HG03039 (cell line): ENCODE results near the gene RFXANK.
A peak's percentile ranks its signal among the peaks of the same experiment; 100 is the strongest.
"Not testable (repeated sequence)": the region's sequence is repeated elsewhere in the genome, so short reads cannot be mapped to it uniquely, and the experiment has no call there.

Experiments
- ATAC-seq: cut with Tn5 transposase; IDR thresholded peaks from one replicate; pipeline ENCODE4 v1.9.1; 2021; ENCODE audit warnings: mild to moderate bottlenecking, moderate library complexity; ENCODE audit not compliant: unreplicated experiment

RFXANK gene

GRCh38 chr19:19192078-19192882 lies at the start of gene RFXANK, which contains the start of gene BORCS8:
Gene RFXANK (plus strand): TSS chr19:19192258. CDS start chr19:19193947, 1,689 bp downstream.
Gene BORCS8 (minus strand): TSS chr19:19192152. CDS start chr19:19192117, 35 bp downstream.
- ATAC-seq: peak; percentile 72

GRCh38 chr19:19142347-19142746 lies 49.7 kb upstream of the RFXANK start:
- ATAC-seq: no peak

- no peak for ATAC-seq
Observed at GRCh38 chr19:19145281-19145680, 46.8 kb upstream of the RFXANK start.

GRCh38 chr19:19145684-19146608 lies 46.1 kb upstream of the RFXANK start:
- ATAC-seq: no peak

- ATAC-seq: no peak
Observed at GRCh38 chr19:19146865-19147264, 45.2 kb upstream of the RFXANK start.

- ATAC-seq: no peak
Observed at GRCh38 chr19:19147344-19147743, 44.7 kb upstream of the RFXANK start.

GRCh38 chr19:19148504-19148903 lies 43.6 kb upstream of the RFXANK start:
- not testable (repeated sequence) for ATAC-seq

- ATAC-seq: no peak
Observed at GRCh38 chr19:19149435-19149834, 42.6 kb upstream of the RFXANK start.

- no peak for ATAC-seq
Observed at GRCh38 chr19:19151418-19151817, 40.6 kb upstream of the RFXANK start.

- no peak for ATAC-seq
Observed at GRCh38 chr19:19152668-19153384, 39.2 kb upstream of the RFXANK start.

GRCh38 chr19:19154768-19155494 lies 37.1 kb upstream of the RFXANK start:
- no peak for ATAC-seq

- ATAC-seq: peak; percentile 64
Observed at GRCh38 chr19:19155495-19156219, 36.4 kb upstream of the RFXANK start.

GRCh38 chr19:19157808-19158207 lies 34.2 kb upstream of the RFXANK start:
- no peak for ATAC-seq

GRCh38 chr19:19159534-19159933 lies 32.5 kb upstream of the RFXANK start:
- no peak for ATAC-seq

- no peak for ATAC-seq
Observed at GRCh38 chr19:19160461-19161035, 31.5 kb upstream of the RFXANK start.

GRCh38 chr19:19162495-19162894 lies 29.6 kb upstream of the RFXANK start:
- ATAC-seq: no peak

GRCh38 chr19:19165396-19165795 lies 26.7 kb upstream of the RFXANK start:
- no peak for ATAC-seq

- no peak for ATAC-seq
Observed at GRCh38 chr19:19167612-19168011, 24.4 kb upstream of the RFXANK start.
